H9 (cell line): Measurements from ENCODE around the gene PDE2A. TPM values are rescaled to one million over a fixed set of nuclear protein-coding genes. Genes with fewer than 3 reads are reported as not detected.

ENCODE experiments used
- DNase-seq: peaks from one replicate; pipeline ENCODE4 v3.0.0-alpha.2; 2017
- H2AFZ ChIP-seq: one replicate; pipeline ENCODE4 v1.6.1; 2013; ENCODE audit warnings: mild to moderate bottlenecking, low read length, control low read depth, moderate library complexity
- H2AK5ac ChIP-seq: 2 replicates; pipeline ENCODE4 v1.6.1; 2013; ENCODE audit warnings: low read length, control low read depth, mixed read lengths; ENCODE audit not compliant: insufficient read length
- H2BK120ac ChIP-seq: one replicate; pipeline ENCODE4 v1.6.1; 2013; ENCODE audit warnings: low read depth, mild to moderate bottlenecking, low read length, control low read depth, inconsistent platforms; ENCODE audit not compliant: poor library complexity, severe bottlenecking
- H2BK12ac ChIP-seq: 2 replicates; pipeline ENCODE4 v1.6.1; 2013; ENCODE audit warnings: low read length, control low read depth, mixed read lengths, low read depth; ENCODE audit not compliant: insufficient read length
- H2BK15ac ChIP-seq: 2 replicates; pipeline ENCODE4 v1.6.1; 2013; ENCODE audit warnings: low read depth, low read length, control low read depth
- H2BK20ac ChIP-seq: one replicate; pipeline ENCODE4 v1.6.1; 2013; ENCODE audit warnings: low read depth, mild to moderate bottlenecking, low read length, control low read depth, inconsistent platforms; ENCODE audit not compliant: poor library complexity, severe bottlenecking
- H2BK5ac ChIP-seq: 2 replicates; pipeline ENCODE4 v1.6.1; 2013; ENCODE audit warnings: low read length, control low read depth, mixed read lengths; ENCODE audit not compliant: insufficient read length
- H3K14ac ChIP-seq: 2 replicates; pipeline ENCODE4 v1.6.1; 2013; ENCODE audit warnings: low read length, control low read depth; ENCODE audit not compliant: insufficient read depth
- H3K18ac ChIP-seq: 2 replicates; pipeline ENCODE4 v1.6.1; 2013; ENCODE audit warnings: low read depth, mild to moderate bottlenecking, mixed read lengths, low read length, control low read depth; ENCODE audit not compliant: insufficient read length
- H3K23ac ChIP-seq: 2 replicates; pipeline ENCODE4 v1.6.1; 2013; ENCODE audit warnings: low read length, control low read depth, mixed read lengths, low read depth; ENCODE audit not compliant: insufficient read length
- H3K23me2 ChIP-seq: 2 replicates; pipeline ENCODE4 v1.6.1; 2013; ENCODE audit warnings: low read depth, mild to moderate bottlenecking, mixed read lengths, low read length, control low read depth; ENCODE audit not compliant: insufficient read length, poor library complexity, severe bottlenecking
- H3K27ac ChIP-seq: 2 replicates; pipeline ENCODE4 v1.5.1; 2013; ENCODE audit warnings: low read length, control low read depth, mixed read lengths, low read depth; ENCODE audit not compliant: insufficient read length
- H3K27me3 ChIP-seq: 2 replicates; pipeline ENCODE4 v1.6.1; 2013; ENCODE audit warnings: low read length, control low read depth, inconsistent platforms; ENCODE audit not compliant: insufficient read depth
- H3K4ac ChIP-seq: 2 replicates; pipeline ENCODE4 v1.6.1; 2013; ENCODE audit warnings: low read depth, mild to moderate bottlenecking, control low read depth, inconsistent platforms, low read length, moderate library complexity
- H3K4me1 ChIP-seq: 2 replicates; pipeline ENCODE4 v1.6.1; 2013; ENCODE audit warnings: low read length, control low read depth, inconsistent platforms; ENCODE audit not compliant: insufficient read depth
- H3K4me2 ChIP-seq: 2 replicates; pipeline ENCODE4 v1.6.1; 2013; ENCODE audit warnings: low read length, control low read depth, mixed read lengths; ENCODE audit not compliant: insufficient read length, insufficient read depth
- H3K56ac ChIP-seq: 2 replicates; pipeline ENCODE4 v1.6.1; 2013; ENCODE audit warnings: low read depth, mild to moderate bottlenecking, mixed read lengths, low read length, control low read depth; ENCODE audit not compliant: insufficient read length
- H3K79me1 ChIP-seq: 2 replicates; pipeline ENCODE4 v1.6.1; 2013; ENCODE audit warnings: low read depth, mild to moderate bottlenecking, moderate library complexity, low read length, control low read depth, inconsistent platforms; ENCODE audit not compliant: insufficient read depth, poor library complexity, severe bottlenecking
- H3K79me2 ChIP-seq: 2 replicates; pipeline ENCODE4 v1.6.1; 2013; ENCODE audit warnings: low read length, control low read depth, inconsistent platforms; ENCODE audit not compliant: insufficient read depth
- H3K9ac ChIP-seq: 2 replicates; pipeline ENCODE4 v1.6.1; 2013; ENCODE audit warnings: low read length, control low read depth, mixed read lengths; ENCODE audit not compliant: insufficient read length; ENCODE audit errors: extremely low read depth
- H3K9me3 ChIP-seq: one replicate; pipeline ENCODE4 v1.6.1; 2013; ENCODE audit warnings: low read depth, low read length, inconsistent platforms; ENCODE audit not compliant: control insufficient read depth
- H3T11ph ChIP-seq: one replicate; pipeline ENCODE4 v1.6.1; 2013; ENCODE audit warnings: mild to moderate bottlenecking, low read length, control low read depth, inconsistent platforms
- H4K20me1 ChIP-seq: one replicate; pipeline ENCODE4 v1.6.1; 2013; ENCODE audit not compliant: control insufficient read depth, insufficient read length, insufficient read depth
- H4K5ac ChIP-seq: 2 replicates; pipeline ENCODE4 v1.6.1; 2013; ENCODE audit warnings: low read depth, mild to moderate bottlenecking, mixed read lengths, low read length, control low read depth; ENCODE audit not compliant: insufficient read length
- H4K8ac ChIP-seq: replicated peaks from 2 replicates; pipeline ENCODE4 v1.6.1; 2013; ENCODE audit warnings: low read length, control low read depth, mixed read lengths, low read depth; ENCODE audit not compliant: insufficient read length
- H4K91ac ChIP-seq: 2 replicates; pipeline ENCODE4 v1.6.1; 2013; ENCODE audit warnings: low read depth, mild to moderate bottlenecking, moderate library complexity, mixed read lengths, low read length, control low read depth; ENCODE audit not compliant: insufficient read length
- H3K27ac Mint-ChIP-seq, 3 experiments: 2 replicates in 2 of 3; 3 replicates in 1 of 3; pipeline ENCODE4 v1.8.0; 2020 to 2021; ENCODE audit warnings: mixed read lengths in 3 of 3, mild to moderate bottlenecking in 1 of 3, moderate library complexity in 1 of 3
- H3K27me3 Mint-ChIP-seq: 2 replicates; pipeline ENCODE4 v1.8.0; 2021; ENCODE audit warnings: low read depth, mild to moderate bottlenecking, moderate library complexity, mixed read lengths
- H3K36me3 Mint-ChIP-seq, 3 experiments: 2 replicates in 2 of 3; 3 replicates in 1 of 3; pipeline ENCODE4 v1.8.0; 2020 to 2021; ENCODE audit warnings: low read depth in 3 of 3, mixed read lengths in 3 of 3; ENCODE audit not compliant: insufficient read depth in 1 of 3
- H3K4me1 Mint-ChIP-seq, 2 experiments: 2 replicates each; pipeline ENCODE4 v1.8.0; 2020; ENCODE audit warnings: mixed read lengths in 2 of 2
- H3K4me3 Mint-ChIP-seq, 2 experiments: 2 replicates in 1 of 2; 3 replicates in 1 of 2; pipeline ENCODE4 v1.8.0; 2020 to 2021; ENCODE audit warnings: mild to moderate bottlenecking in 2 of 2, mixed read lengths in 2 of 2, moderate library complexity in 1 of 2
- H3K9me3 Mint-ChIP-seq, 2 experiments: 2 replicates in 1 of 2; 3 replicates in 1 of 2; pipeline ENCODE4 v1.8.0; 2020; ENCODE audit warnings: mild to moderate bottlenecking in 2 of 2, mixed read lengths in 2 of 2, moderate library complexity in 1 of 2
- WGBS: extraction: QIAGEN DNeasy Blood & Tissue Kit; methylation state at CpG from one replicate; pipeline ENCODE4 v1.1.7; 2013; ENCODE audit warnings: missing lambda C conversion rate, low lambda C conversion rate, mixed read lengths; ENCODE audit not compliant: insufficient read length; ENCODE audit errors: extremely low coverage; 5-methylcytosine and 5-hydroxymethylcytosine counted together
- total RNA-seq: library from RNA; stranded (reverse); gene quantifications from 2 replicates; pipeline ENCODE4 v1.2.1, GENCODE V29; 2021
- TF ChIP-seq, protein P1 (sequence below): fragments of 200-600 bp; sonication (generic); conservative IDR thresholded peaks from 3 replicates; pipeline ENCODE4 v1.8.0; 2021; ENCODE audit warnings: antibody characterized with exemption, mild to moderate bottlenecking

Gene PDE2A
- total RNA-seq, 1 experiment from 2014 or later: 3.4 TPM

DNA sequence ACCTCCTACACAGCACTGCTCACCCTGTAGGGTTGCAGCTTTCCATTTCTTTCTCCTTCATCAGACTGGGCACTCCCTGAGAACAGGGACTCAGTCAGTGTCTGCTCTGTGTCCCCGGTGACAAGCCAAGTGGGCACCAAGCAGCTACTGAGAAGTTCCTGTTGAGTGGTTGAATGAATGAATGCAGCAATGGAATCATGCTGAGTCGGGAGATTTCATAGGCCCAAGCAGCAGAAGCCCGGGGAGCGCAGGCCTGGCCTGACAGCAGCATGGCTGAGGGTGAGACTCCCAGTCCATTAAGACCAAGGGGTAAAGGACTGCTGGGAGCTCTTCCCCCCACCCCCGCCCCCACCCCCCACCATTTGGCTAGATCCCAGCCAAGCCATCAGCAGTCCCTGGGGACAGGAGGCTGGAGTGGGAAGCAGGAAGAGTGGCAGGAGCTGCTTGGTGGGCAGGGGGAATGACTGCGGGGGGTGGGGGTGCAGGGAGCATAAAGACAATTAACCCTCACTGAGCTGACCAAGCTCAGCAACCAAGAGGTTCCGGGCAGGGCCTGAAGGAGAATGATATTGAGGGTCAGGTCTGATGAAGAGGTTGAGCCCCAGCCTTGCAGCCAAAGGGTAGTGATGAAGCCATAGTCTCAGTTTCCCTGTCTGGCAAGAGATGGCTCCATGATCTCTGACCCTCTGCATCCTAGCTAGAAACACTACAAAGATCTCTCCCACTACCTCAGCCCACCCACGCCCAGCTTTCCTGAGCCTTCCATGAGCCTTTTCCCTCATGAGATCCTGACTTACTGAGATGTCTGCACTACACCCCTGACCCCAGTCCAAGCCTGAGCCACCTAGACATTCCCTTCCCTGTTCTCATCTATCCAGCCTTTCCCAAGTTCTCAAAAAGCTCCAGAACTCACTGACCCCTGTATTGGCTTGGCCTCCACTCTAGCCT lies 2.8 kb downstream of the PDE2A start:
- Histone ChIP-seq H2AFZ (no peak overlapping the region), H3K79me2 (no peaks in the 10 kb centered on the region), H3K23ac (no peak overlapping the region), H3K18ac (no peak overlapping the region), H3T11ph (no peak overlapping the region), H3K27me3 (peaks cover 4% of the 10 kb centered on the region; the same call in 1 of the 2 replicates), H2BK5ac (no peak overlapping the region), H3K4me1 (peaks cover 4% of the 10 kb centered on the region; the same call in 1 of the 2 replicates), H2BK20ac (no peak overlapping the region), H2BK15ac (no peak overlapping the region), H3K9me3 (no peaks in the 10 kb centered on the region), H3K56ac (no peak overlapping the region), H2BK12ac (no peak overlapping the region), H4K5ac (no peak overlapping the region), H4K91ac (no peak overlapping the region), H4K20me1 (no peaks in the 10 kb centered on the region), H3K14ac (no peak overlapping the region; the same call in 1 of the 2 replicates), H3K23me2 (peaks cover 5% of the 10 kb centered on the region), H3K9ac (no peak overlapping the region), H3K4ac (no peak overlapping the region), H3K27ac (no peak overlapping the region), H4K8ac (no peak overlapping the region), H3K79me1 (no peaks in the 10 kb centered on the region), H2BK120ac (no peak overlapping the region), H2AK5ac (no peak overlapping the region), H3K4me2 (no peak overlapping the region)
- Mint-ChIP-seq H3K9me3 (peaks cover 6 to 10% of the 10 kb centered on the region in 2 experiments), H3K36me3 (peaks cover 8 to 9% (median 9%) of the 10 kb centered on the region in 3 experiments), H3K4me3 (no peak overlapping the region; a peak in 1 of 5 replicates), H3K27me3 (peaks cover 70% of the 10 kb centered on the region), H3K4me1 (peaks cover 36 to 56% of the 10 kb centered on the region in 2 experiments), H3K27ac (no peak overlapping the region)
- TF ChIP-seq, protein P1, sequence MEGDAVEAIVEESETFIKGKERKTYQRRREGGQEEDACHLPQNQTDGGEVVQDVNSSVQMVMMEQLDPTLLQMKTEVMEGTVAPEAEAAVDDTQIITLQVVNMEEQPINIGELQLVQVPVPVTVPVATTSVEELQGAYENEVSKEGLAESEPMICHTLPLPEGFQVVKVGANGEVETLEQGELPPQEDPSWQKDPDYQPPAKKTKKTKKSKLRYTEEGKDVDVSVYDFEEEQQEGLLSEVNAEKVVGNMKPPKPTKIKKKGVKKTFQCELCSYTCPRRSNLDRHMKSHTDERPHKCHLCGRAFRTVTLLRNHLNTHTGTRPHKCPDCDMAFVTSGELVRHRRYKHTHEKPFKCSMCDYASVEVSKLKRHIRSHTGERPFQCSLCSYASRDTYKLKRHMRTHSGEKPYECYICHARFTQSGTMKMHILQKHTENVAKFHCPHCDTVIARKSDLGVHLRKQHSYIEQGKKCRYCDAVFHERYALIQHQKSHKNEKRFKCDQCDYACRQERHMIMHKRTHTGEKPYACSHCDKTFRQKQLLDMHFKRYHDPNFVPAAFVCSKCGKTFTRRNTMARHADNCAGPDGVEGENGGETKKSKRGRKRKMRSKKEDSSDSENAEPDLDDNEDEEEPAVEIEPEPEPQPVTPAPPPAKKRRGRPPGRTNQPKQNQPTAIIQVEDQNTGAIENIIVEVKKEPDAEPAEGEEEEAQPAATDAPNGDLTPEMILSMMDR: no peak
- whole genome bisulfite sequencing: no CpG with 5 or more reads among the region's 8 CpGs
- DNase-seq: no peak
